H9 (cell line): Measurements from ENCODE around the gene PKN3. TPM values are rescaled to one million over a fixed set of nuclear protein-coding genes. Genes with fewer than 3 reads are reported as not detected.

Experiments
- DNase-seq: peaks from one replicate; pipeline ENCODE4 v3.0.0-alpha.2; 2017
- H2AFZ ChIP-seq: one replicate; pipeline ENCODE4 v1.6.1; 2013; ENCODE audit warnings: mild to moderate bottlenecking, low read length, control low read depth, moderate library complexity
- H2AK5ac ChIP-seq: 2 replicates; pipeline ENCODE4 v1.6.1; 2013; ENCODE audit warnings: low read length, control low read depth, mixed read lengths; ENCODE audit not compliant: insufficient read length
- H2BK120ac ChIP-seq: one replicate; pipeline ENCODE4 v1.6.1; 2013; ENCODE audit warnings: low read depth, mild to moderate bottlenecking, low read length, control low read depth, inconsistent platforms; ENCODE audit not compliant: poor library complexity, severe bottlenecking
- H2BK12ac ChIP-seq: 2 replicates; pipeline ENCODE4 v1.6.1; 2013; ENCODE audit warnings: low read length, control low read depth, mixed read lengths, low read depth; ENCODE audit not compliant: insufficient read length
- H2BK15ac ChIP-seq: 2 replicates; pipeline ENCODE4 v1.6.1; 2013; ENCODE audit warnings: low read depth, low read length, control low read depth
- H2BK20ac ChIP-seq: one replicate; pipeline ENCODE4 v1.6.1; 2013; ENCODE audit warnings: low read depth, mild to moderate bottlenecking, low read length, control low read depth, inconsistent platforms; ENCODE audit not compliant: poor library complexity, severe bottlenecking
- H2BK5ac ChIP-seq: 2 replicates; pipeline ENCODE4 v1.6.1; 2013; ENCODE audit warnings: low read length, control low read depth, mixed read lengths; ENCODE audit not compliant: insufficient read length
- H3K14ac ChIP-seq: 2 replicates; pipeline ENCODE4 v1.6.1; 2013; ENCODE audit warnings: low read length, control low read depth; ENCODE audit not compliant: insufficient read depth
- H3K18ac ChIP-seq: 2 replicates; pipeline ENCODE4 v1.6.1; 2013; ENCODE audit warnings: low read depth, mild to moderate bottlenecking, mixed read lengths, low read length, control low read depth; ENCODE audit not compliant: insufficient read length
- H3K23ac ChIP-seq: 2 replicates; pipeline ENCODE4 v1.6.1; 2013; ENCODE audit warnings: low read length, control low read depth, mixed read lengths, low read depth; ENCODE audit not compliant: insufficient read length
- H3K23me2 ChIP-seq: 2 replicates; pipeline ENCODE4 v1.6.1; 2013; ENCODE audit warnings: low read depth, mild to moderate bottlenecking, mixed read lengths, low read length, control low read depth; ENCODE audit not compliant: insufficient read length, poor library complexity, severe bottlenecking
- H3K27ac ChIP-seq: 2 replicates; pipeline ENCODE4 v1.5.1; 2013; ENCODE audit warnings: low read length, control low read depth, mixed read lengths, low read depth; ENCODE audit not compliant: insufficient read length
- H3K27me3 ChIP-seq: 2 replicates; pipeline ENCODE4 v1.6.1; 2013; ENCODE audit warnings: low read length, control low read depth, inconsistent platforms; ENCODE audit not compliant: insufficient read depth
- H3K4ac ChIP-seq: 2 replicates; pipeline ENCODE4 v1.6.1; 2013; ENCODE audit warnings: low read depth, mild to moderate bottlenecking, control low read depth, inconsistent platforms, low read length, moderate library complexity
- H3K4me1 ChIP-seq: 2 replicates; pipeline ENCODE4 v1.6.1; 2013; ENCODE audit warnings: low read length, control low read depth, inconsistent platforms; ENCODE audit not compliant: insufficient read depth
- H3K4me2 ChIP-seq: 2 replicates; pipeline ENCODE4 v1.6.1; 2013; ENCODE audit warnings: low read length, control low read depth, mixed read lengths; ENCODE audit not compliant: insufficient read length, insufficient read depth
- H3K56ac ChIP-seq: 2 replicates; pipeline ENCODE4 v1.6.1; 2013; ENCODE audit warnings: low read depth, mild to moderate bottlenecking, mixed read lengths, low read length, control low read depth; ENCODE audit not compliant: insufficient read length
- H3K79me1 ChIP-seq: 2 replicates; pipeline ENCODE4 v1.6.1; 2013; ENCODE audit warnings: low read depth, mild to moderate bottlenecking, moderate library complexity, low read length, control low read depth, inconsistent platforms; ENCODE audit not compliant: insufficient read depth, poor library complexity, severe bottlenecking
- H3K79me2 ChIP-seq: 2 replicates; pipeline ENCODE4 v1.6.1; 2013; ENCODE audit warnings: low read length, control low read depth, inconsistent platforms; ENCODE audit not compliant: insufficient read depth
- H3K9ac ChIP-seq: 2 replicates; pipeline ENCODE4 v1.6.1; 2013; ENCODE audit warnings: low read length, control low read depth, mixed read lengths; ENCODE audit not compliant: insufficient read length; ENCODE audit errors: extremely low read depth
- H3K9me3 ChIP-seq: one replicate; pipeline ENCODE4 v1.6.1; 2013; ENCODE audit warnings: low read depth, low read length, inconsistent platforms; ENCODE audit not compliant: control insufficient read depth
- H3T11ph ChIP-seq: one replicate; pipeline ENCODE4 v1.6.1; 2013; ENCODE audit warnings: mild to moderate bottlenecking, low read length, control low read depth, inconsistent platforms
- H4K20me1 ChIP-seq: one replicate; pipeline ENCODE4 v1.6.1; 2013; ENCODE audit not compliant: control insufficient read depth, insufficient read length, insufficient read depth
- H4K5ac ChIP-seq: 2 replicates; pipeline ENCODE4 v1.6.1; 2013; ENCODE audit warnings: low read depth, mild to moderate bottlenecking, mixed read lengths, low read length, control low read depth; ENCODE audit not compliant: insufficient read length
- H4K8ac ChIP-seq: replicated peaks from 2 replicates; pipeline ENCODE4 v1.6.1; 2013; ENCODE audit warnings: low read length, control low read depth, mixed read lengths, low read depth; ENCODE audit not compliant: insufficient read length
- H4K91ac ChIP-seq: 2 replicates; pipeline ENCODE4 v1.6.1; 2013; ENCODE audit warnings: low read depth, mild to moderate bottlenecking, moderate library complexity, mixed read lengths, low read length, control low read depth; ENCODE audit not compliant: insufficient read length
- H3K27ac Mint-ChIP-seq, 3 experiments: 2 replicates in 2 of 3; 3 replicates in 1 of 3; pipeline ENCODE4 v1.8.0; 2020 to 2021; ENCODE audit warnings: mixed read lengths in 3 of 3, mild to moderate bottlenecking in 1 of 3, moderate library complexity in 1 of 3
- H3K27me3 Mint-ChIP-seq: 2 replicates; pipeline ENCODE4 v1.8.0; 2021; ENCODE audit warnings: low read depth, mild to moderate bottlenecking, moderate library complexity, mixed read lengths
- H3K36me3 Mint-ChIP-seq, 3 experiments: 2 replicates in 2 of 3; 3 replicates in 1 of 3; pipeline ENCODE4 v1.8.0; 2020 to 2021; ENCODE audit warnings: low read depth in 3 of 3, mixed read lengths in 3 of 3; ENCODE audit not compliant: insufficient read depth in 1 of 3
- H3K4me1 Mint-ChIP-seq, 2 experiments: 2 replicates each; pipeline ENCODE4 v1.8.0; 2020; ENCODE audit warnings: mixed read lengths in 2 of 2
- H3K4me3 Mint-ChIP-seq, 2 experiments: 2 replicates in 1 of 2; 3 replicates in 1 of 2; pipeline ENCODE4 v1.8.0; 2020 to 2021; ENCODE audit warnings: mild to moderate bottlenecking in 2 of 2, mixed read lengths in 2 of 2, moderate library complexity in 1 of 2
- H3K9me3 Mint-ChIP-seq, 2 experiments: 2 replicates in 1 of 2; 3 replicates in 1 of 2; pipeline ENCODE4 v1.8.0; 2020; ENCODE audit warnings: mild to moderate bottlenecking in 2 of 2, mixed read lengths in 2 of 2, moderate library complexity in 1 of 2
- CTCF ChIP-seq: fragments of 200-600 bp; sonication (generic); conservative IDR thresholded peaks from 3 replicates; pipeline ENCODE4 v1.8.0; 2021; ENCODE audit warnings: antibody characterized with exemption, mild to moderate bottlenecking
- WGBS: extraction: QIAGEN DNeasy Blood & Tissue Kit; methylation state at CpG from one replicate; pipeline ENCODE4 v1.1.7; 2013; ENCODE audit warnings: missing lambda C conversion rate, low lambda C conversion rate, mixed read lengths; ENCODE audit not compliant: insufficient read length; ENCODE audit errors: extremely low coverage; 5-methylcytosine and 5-hydroxymethylcytosine counted together
- total RNA-seq: library from RNA; stranded (reverse); gene quantifications from 2 replicates; pipeline ENCODE4 v1.2.1, GENCODE V29; 2021

The PKN3 gene
- total RNA-seq, 1 experiment from 2014 or later = 25.0 TPM

- no peaks in the 10 kb centered on the region for H3K9me3 ChIP-seq
- no peaks in the 10 kb centered on the region for H3K79me1 ChIP-seq
- no peak overlapping the region for H3K4ac ChIP-seq
- H2BK5ac ChIP-seq = no peak overlapping the region
- no peak for DNase-seq
- no CpG with 5 or more reads among the region's 9 CpGs for WGBS
- H3K4me2 ChIP-seq = no peak overlapping the region
- no peaks in the 10 kb centered on the region for H4K20me1 ChIP-seq
- H3K4me3 Mint-ChIP-seq = no peak overlapping the region
- no peak overlapping the region for H2BK12ac ChIP-seq
- H3K18ac ChIP-seq = no peak overlapping the region
- H2BK15ac ChIP-seq = no peak overlapping the region
- H2AFZ ChIP-seq = no peak overlapping the region
- no peak overlapping the region for H3K56ac ChIP-seq
- H3K79me2 ChIP-seq = no peaks in the 10 kb centered on the region
- H3K27me3 Mint-ChIP-seq = no peaks in the 10 kb centered on the region; the same call in none of the 2 replicates
- H3K27me3 ChIP-seq = no peaks in the 10 kb centered on the region
- TF ChIP-seq CTCF = no peak
- no peak overlapping the region for H2BK120ac ChIP-seq
- H4K5ac ChIP-seq = no peak overlapping the region
- no peaks in the 10 kb centered on the region for H3K9me3 Mint-ChIP-seq
- peaks cover 6 to 11% of the 10 kb centered on the region in 2 experiments for H3K4me1 Mint-ChIP-seq
- no peak overlapping the region for H3T11ph ChIP-seq
- no peak overlapping the region for H3K27ac ChIP-seq
- H2AK5ac ChIP-seq = no peak overlapping the region
- no peak overlapping the region for H2BK20ac ChIP-seq
- H4K8ac ChIP-seq = no peak overlapping the region
- H3K27ac Mint-ChIP-seq = no peak overlapping the region
- no peak overlapping the region for H4K91ac ChIP-seq
- no peaks in the 10 kb centered on the region for H3K4me1 ChIP-seq
- peaks cover 0 to 20% (median 8%) of the 10 kb centered on the region in 3 experiments; a peak in 2 of 7 replicates for H3K36me3 Mint-ChIP-seq
- H3K23me2 ChIP-seq = no peaks in the 10 kb centered on the region
- no peak overlapping the region for H3K9ac ChIP-seq
- H3K23ac ChIP-seq = no peak overlapping the region
- no peak overlapping the region for H3K14ac ChIP-seq
Observed at GRCh38 chr9:128731691-128732090, 29.4 kb downstream of the PKN3 start.
